ENCODE measurements around the gene KRT6B. TPM values are rescaled to one million over a fixed set of nuclear protein-coding genes. Genes with fewer than 3 reads are reported as not detected.
"Not testable (repeated sequence)": the region's sequence is repeated elsewhere in the genome, so short reads cannot be mapped to it uniquely, and the experiment has no call there.

KRT6B gene
- total RNA-seq, 2 experiments from 2014 or later = not detected

DNA sequence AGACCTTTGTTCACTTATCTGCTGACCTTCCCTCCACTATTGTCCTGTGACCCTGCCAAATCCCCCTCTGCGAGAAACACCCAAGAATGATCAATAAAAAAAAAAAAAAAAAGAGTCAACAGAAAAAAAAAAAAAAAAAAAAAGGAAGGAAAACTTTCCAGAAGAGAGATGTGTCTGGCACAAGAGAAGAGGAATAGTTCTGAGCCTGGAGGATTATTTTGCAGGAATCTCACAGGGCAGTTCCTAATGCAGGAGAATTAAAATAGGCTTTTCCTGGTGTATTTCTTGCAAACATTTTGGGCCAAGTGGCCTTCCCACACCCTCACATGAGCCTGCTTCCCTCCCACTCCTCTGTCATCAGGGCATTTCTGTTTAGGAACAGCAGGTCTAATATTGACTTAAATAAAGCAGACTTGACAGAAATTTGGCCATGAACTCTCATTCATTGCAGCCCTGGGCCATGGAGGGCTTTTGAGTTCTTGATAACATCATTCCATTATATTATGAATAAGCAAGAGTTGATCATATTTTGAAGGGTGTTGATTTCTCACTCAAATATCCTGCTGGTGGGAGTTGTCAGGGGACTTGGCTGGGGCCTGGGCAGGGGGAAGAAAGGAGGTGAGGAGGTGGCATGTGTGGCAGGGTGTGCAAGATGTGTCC is 41.2 kb downstream of the KRT6B start:
- CTCF ChIA-PET, POLR2A ChIA-PET, H3K9me3 Mint-ChIP-seq: not testable (repeated sequence)

DNA sequence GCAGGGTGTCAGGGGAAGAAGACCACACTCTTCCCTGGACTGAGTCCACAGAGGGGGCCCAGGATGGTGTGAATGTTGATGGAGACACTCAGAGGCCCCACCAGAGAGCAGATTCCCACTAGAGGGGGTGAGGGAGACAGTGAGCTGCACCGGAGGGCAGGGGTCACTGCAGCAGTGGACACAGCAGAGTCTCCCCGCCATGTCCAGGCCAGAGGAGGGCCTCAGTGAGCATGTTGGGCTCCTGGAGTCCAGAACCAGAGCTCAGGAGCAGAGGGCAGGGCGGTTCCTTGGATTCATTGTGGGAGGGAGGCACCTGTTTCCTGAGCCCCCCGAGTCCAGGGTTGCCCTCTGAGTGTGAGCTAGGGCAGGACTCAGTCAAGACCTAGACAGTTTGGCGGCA is 44.0 kb downstream of the KRT6B start:
- no peak overlapping the region for H3K4me3 Mint-ChIP-seq
- no peak overlapping the region for H3K27ac Mint-ChIP-seq
- H3K36me3 Mint-ChIP-seq (ENCODE audit: low read depth) = no peaks in the 10 kb centered on the region
- H3K27me3 Mint-ChIP-seq = no peaks in the 10 kb centered on the region
- H3K4me1 Mint-ChIP-seq = no peaks in the 10 kb centered on the region
- ChIA-PET POLR2A (no interaction called here), CTCF (no interaction called here)
- no peaks in the 10 kb centered on the region for H3K9me3 Mint-ChIP-seq
- DNase-seq = no peak

More for the DNA sequence above, 41.2 kb downstream of the KRT6B start:
- H3K27ac Mint-ChIP-seq; H3K36me3 Mint-ChIP-seq (ENCODE audit: low read depth); DNase-seq; H3K4me1 Mint-ChIP-seq; H3K27me3 Mint-ChIP-seq; H3K4me3 Mint-ChIP-seq: not testable (repeated sequence)

DNA sequence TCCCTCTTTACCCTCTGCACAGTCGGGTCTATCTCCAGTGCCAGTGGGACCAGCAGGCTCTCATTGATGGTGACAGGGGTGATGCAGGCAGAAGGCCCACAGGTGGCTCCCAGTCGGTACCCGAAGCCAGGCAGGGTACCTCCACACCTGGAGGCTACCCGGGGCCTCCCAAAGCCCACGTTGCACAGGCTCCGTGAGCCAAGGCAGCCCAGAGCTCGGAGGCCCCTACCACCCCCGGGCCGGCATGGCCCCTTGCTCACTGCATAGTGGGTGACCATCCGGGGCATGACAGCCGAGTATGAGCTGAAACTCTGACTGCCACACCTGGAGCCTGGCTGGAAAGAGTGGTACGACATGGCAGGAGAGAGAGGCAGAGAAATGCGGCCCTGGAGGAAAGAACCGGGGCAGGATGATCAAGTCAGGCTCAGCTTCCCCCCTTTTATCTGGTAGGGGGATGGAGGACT is 46.0 kb downstream of the KRT6B start, which contains the start of gene KRT82:
KRT82 (minus strand) TSS at position 414 of the 464 bp plus-strand sequence; CDS start at position 356, 58 bp downstream.
- no peak for DNase-seq
- no peaks in the 10 kb centered on the region for H3K27me3 Mint-ChIP-seq
- no peaks in the 10 kb centered on the region for H3K36me3 Mint-ChIP-seq (ENCODE audit: low read depth)
- POLR2A ChIA-PET = no interaction called here
- H3K4me1 Mint-ChIP-seq = no peaks in the 10 kb centered on the region
- CTCF ChIA-PET = no interaction called here
- no peaks in the 10 kb centered on the region for H3K9me3 Mint-ChIP-seq
- H3K27ac Mint-ChIP-seq = no peak within 1 kb of the TSS
- H3K4me3 Mint-ChIP-seq = no peak within 1 kb of the TSS

DNA sequence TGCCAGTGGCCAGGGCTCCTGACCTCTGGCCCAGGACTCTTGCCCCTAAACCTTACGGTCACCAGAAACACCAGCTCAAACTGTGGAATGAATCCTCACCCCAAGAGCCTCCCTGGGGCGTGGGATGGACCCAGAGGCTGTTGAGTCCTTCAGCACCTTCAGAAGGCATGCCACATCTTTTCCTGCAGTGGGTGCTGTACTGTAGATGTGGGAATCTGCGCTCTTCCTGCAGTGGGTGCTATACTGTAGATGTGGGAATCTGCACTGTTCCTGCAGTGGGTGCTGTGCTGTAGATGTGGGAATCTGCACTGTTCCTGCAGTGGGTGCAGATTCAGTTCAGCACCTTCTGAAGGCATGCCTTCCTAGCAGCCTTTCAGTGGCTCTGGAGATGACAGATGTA is 47.0 kb downstream of the KRT6B start:
- H3K9me3 Mint-ChIP-seq = no peaks in the 10 kb centered on the region
- H3K4me3 Mint-ChIP-seq = no peak overlapping the region
- no peaks in the 10 kb centered on the region for H3K27me3 Mint-ChIP-seq
- no peak for DNase-seq
- no peak overlapping the region for H3K27ac Mint-ChIP-seq
- ChIA-PET POLR2A (no interaction called here), CTCF (no interaction called here)
- no peaks in the 10 kb centered on the region for H3K36me3 Mint-ChIP-seq (ENCODE audit: low read depth)
- no peaks in the 10 kb centered on the region for H3K4me1 Mint-ChIP-seq

DNA sequence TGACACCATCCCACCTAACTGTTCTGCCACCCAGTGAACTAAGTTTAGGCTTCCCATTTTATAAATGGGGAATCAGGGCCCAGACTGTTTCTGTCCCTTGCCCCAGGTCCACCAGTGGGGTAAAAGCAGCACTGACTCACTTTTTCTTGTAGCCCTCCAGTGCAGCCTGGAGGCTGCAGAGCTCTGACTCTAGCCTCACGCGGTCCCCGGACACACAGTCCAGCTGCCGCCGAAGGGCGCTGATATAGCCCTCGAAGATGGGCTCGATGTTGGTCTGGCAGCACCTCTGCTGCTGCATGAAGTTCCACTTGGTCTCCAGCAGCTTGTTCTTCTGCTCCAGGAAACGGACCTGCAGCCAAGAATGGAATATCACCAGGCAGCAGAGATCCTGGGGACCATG is 48.4 kb downstream of the KRT6B start:
- CTCF ChIA-PET = interaction anchor here (1.0 kb wide), 1 partner anchor 9 kb away, joined by 3 read pairs; no protein-coding TSS in a partner anchor
- H3K4me1 Mint-ChIP-seq = no peaks in the 10 kb centered on the region
- H3K36me3 Mint-ChIP-seq (ENCODE audit: low read depth) = no peaks in the 10 kb centered on the region
- no peak overlapping the region for H3K4me3 Mint-ChIP-seq
- POLR2A ChIA-PET = no interaction called here
- DNase-seq = no peak
- H3K9me3 Mint-ChIP-seq = no peaks in the 10 kb centered on the region
- peaks cover 3% of the 10 kb centered on the region for H3K27me3 Mint-ChIP-seq
- no peak overlapping the region for H3K27ac Mint-ChIP-seq

DNA sequence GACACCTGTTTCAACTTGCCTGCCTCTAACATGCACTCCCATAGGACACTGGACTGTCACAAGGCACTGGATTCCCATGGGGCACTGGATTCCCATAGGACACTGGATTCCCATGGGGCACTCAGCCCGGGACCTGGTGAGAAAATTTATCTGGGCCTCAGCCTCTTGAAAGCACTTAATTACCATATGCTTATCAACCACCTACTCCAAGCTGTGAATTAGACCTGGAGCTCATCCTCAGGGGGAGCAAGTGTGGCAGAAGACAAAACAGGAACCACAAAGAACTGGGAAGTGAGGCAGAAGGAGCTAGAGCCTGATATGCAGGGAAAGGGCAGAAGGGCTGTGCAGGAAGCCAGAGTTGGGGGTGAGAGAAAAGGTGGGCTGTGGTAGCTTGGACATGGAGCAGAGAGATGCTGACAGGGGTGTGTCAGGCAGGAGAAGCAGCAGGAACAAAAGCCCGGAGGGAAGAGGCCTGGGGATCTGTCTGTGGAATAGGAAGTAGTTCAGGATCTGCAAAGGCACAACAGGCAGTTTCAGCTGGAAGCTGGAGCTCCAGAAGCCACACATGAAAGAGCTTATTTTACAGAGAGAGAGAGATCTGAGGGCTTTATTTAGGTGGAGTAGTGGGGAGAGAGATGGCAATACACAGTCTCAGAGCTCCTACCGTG is 48.9 kb downstream of the KRT6B start:
- Mint-ChIP-seq H3K27ac (no peak overlapping the region), H3K4me3 (no peak overlapping the region), H3K27me3 (peaks cover 3% of the 10 kb centered on the region), H3K9me3 (no peaks in the 10 kb centered on the region), H3K4me1 (no peaks in the 10 kb centered on the region), H3K36me3 (ENCODE audit: low read depth) (no peaks in the 10 kb centered on the region)
- no peak for DNase-seq
- CTCF ChIA-PET = no interaction called here
- POLR2A ChIA-PET = no interaction called here

DNA sequence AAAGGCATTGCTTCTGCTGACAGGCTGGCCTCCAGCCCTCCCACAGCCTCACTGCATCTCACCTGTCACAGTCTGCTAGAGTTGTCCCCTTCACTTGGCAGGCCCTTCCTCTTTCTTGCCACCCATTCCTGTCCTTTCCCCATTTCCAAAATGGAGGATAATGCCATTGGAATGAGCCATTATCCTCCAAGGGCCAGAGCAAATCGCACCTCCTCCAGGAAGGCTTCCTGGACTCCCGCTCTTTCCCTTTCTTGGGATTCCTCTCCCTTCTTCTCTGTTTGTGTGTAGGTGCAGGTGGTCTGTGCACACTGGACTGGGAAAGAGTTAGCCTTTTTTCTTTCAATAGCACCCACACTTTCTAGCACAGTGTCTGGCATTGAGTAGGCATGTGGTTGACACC is 49.6 kb downstream of the KRT6B start:
- Mint-ChIP-seq H3K9me3 (no peaks in the 10 kb centered on the region), H3K4me3 (no peak overlapping the region), H3K4me1 (no peaks in the 10 kb centered on the region), H3K36me3 (ENCODE audit: low read depth) (no peaks in the 10 kb centered on the region), H3K27ac (no peak overlapping the region), H3K27me3 (peaks cover 3% of the 10 kb centered on the region)
- POLR2A ChIA-PET = no interaction called here
- CTCF ChIA-PET = interaction anchor here (1.6 kb wide), 1 partner anchor 21 kb away, joined by 4 read pairs; no protein-coding TSS in a partner anchor
- no peak for DNase-seq

DNA sequence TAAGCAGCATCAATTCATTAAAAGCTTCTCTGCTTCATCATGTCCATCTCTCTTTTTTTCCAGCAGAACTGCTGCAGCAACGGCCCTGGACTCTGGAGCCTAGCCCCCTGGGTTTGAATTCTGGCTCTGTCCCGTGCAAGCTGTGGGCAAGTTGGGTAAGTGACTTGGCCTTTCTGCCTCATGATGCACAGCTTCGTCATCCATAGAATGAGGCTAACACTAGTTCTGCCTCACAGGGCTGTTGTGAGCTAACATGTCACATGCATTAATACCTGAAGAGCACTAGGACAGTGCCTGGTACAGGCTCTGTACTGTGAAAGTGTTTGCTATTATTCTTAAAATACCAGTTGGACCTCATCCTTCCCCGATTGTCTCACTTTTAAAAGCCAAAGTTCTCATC is 50.0 kb downstream of the KRT6B start:
- no peaks in the 10 kb centered on the region for H3K4me1 Mint-ChIP-seq
- peaks cover 3% of the 10 kb centered on the region for H3K27me3 Mint-ChIP-seq
- no peak for DNase-seq
- H3K27ac Mint-ChIP-seq = no peak overlapping the region
- no peaks in the 10 kb centered on the region for H3K36me3 Mint-ChIP-seq (ENCODE audit: low read depth)
- no peak overlapping the region for H3K4me3 Mint-ChIP-seq
- CTCF ChIA-PET = interaction anchor here (1.6 kb wide), 1 partner anchor 20 kb away, joined by 4 read pairs; no protein-coding TSS in a partner anchor
- POLR2A ChIA-PET = no interaction called here
- H3K9me3 Mint-ChIP-seq = no peaks in the 10 kb centered on the region

DNA sequence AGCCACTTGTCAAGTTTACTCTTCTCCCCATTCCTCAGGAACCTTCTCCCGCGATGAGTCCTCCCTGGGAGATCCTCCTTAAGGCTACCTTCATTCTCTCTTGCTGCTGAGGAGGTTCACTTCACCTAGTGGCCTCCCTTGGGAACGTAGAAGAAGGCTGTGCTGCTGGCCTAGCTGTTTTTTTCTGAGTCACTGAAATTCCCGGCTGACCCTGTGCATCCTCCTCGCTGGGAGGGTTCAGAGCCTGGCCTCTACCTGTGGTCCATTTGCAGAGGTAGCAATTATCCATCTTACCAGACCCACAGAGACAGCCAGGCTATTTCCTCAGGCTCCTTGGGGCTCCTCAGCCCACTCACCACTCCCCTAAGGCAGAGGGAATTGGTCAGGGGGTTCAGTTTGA is 50.4 kb downstream of the KRT6B start:
- no peaks in the 10 kb centered on the region for H3K9me3 Mint-ChIP-seq
- no peaks in the 10 kb centered on the region for H3K36me3 Mint-ChIP-seq (ENCODE audit: low read depth)
- H3K4me3 Mint-ChIP-seq = no peak overlapping the region
- peaks cover 3% of the 10 kb centered on the region for H3K27me3 Mint-ChIP-seq
- ChIA-PET POLR2A (no interaction called here), CTCF (interaction anchor here (1.6 kb wide), 1 partner anchor 20 kb away, joined by 4 read pairs; no protein-coding TSS in a partner anchor)
- no peaks in the 10 kb centered on the region for H3K4me1 Mint-ChIP-seq
- DNase-seq = no peak
- H3K27ac Mint-ChIP-seq = no peak overlapping the region

DNA sequence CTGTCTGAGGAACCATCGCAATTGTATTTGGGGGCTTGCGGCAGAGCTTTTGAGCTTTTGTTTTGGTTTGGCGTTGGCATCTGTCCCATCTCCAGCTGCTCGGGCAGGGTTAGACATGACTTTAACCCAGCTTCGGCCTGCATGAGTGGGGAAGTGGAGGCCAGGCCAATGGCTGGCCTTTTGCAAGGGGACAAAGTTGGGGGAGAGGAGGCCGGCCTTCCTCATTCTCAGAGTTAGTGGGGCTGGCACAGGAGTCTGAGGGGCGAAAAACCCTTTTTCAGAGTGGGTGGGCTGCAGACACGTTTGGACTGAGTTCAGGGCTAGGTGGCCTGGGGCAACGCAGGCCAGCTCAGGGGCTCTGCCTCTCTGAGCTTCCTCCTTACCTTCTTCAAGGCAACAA is 51.0 kb downstream of the KRT6B start:
- no peaks in the 10 kb centered on the region for H3K4me1 Mint-ChIP-seq
- H3K9me3 Mint-ChIP-seq = no peaks in the 10 kb centered on the region
- POLR2A ChIA-PET = no interaction called here
- CTCF ChIA-PET = interaction anchor here (1.6 kb wide), 1 partner anchor 19 kb away, joined by 4 read pairs; no protein-coding TSS in a partner anchor
- H3K27me3 Mint-ChIP-seq = peaks cover 3% of the 10 kb centered on the region
- H3K27ac Mint-ChIP-seq = no peak overlapping the region
- H3K4me3 Mint-ChIP-seq = no peak overlapping the region
- no peaks in the 10 kb centered on the region for H3K36me3 Mint-ChIP-seq (ENCODE audit: low read depth)
- DNase-seq = no peak

DNA sequence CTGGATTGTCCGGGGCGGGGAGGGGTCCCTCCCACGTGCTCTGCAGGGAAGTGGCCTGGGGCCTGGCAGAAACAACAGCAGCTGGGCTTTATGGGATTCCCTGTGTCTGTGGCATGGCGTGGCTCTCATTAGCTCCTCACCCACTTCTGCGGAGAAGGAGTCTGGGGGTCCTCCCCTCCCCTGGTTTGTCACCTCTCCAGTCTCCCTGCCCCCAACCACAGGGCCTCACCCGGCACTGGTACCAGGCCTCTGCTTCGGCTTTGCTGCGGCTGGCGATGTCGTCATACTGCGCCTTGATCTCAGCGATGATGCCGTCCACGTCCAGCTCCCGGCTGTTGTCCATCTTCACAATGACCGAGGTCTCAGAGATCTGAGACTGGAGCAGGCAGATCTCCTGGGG is 52.2 kb downstream of the KRT6B start:
- H3K36me3 Mint-ChIP-seq (ENCODE audit: low read depth) = no peaks in the 10 kb centered on the region
- H3K4me3 Mint-ChIP-seq = no peak overlapping the region
- H3K27me3 Mint-ChIP-seq = peaks cover 3% of the 10 kb centered on the region
- ChIA-PET CTCF (no interaction called here), POLR2A (no interaction called here)
- no peaks in the 10 kb centered on the region for H3K9me3 Mint-ChIP-seq
- no peaks in the 10 kb centered on the region for H3K4me1 Mint-ChIP-seq
- no peak overlapping the region for H3K27ac Mint-ChIP-seq
- no peak for DNase-seq

DNA sequence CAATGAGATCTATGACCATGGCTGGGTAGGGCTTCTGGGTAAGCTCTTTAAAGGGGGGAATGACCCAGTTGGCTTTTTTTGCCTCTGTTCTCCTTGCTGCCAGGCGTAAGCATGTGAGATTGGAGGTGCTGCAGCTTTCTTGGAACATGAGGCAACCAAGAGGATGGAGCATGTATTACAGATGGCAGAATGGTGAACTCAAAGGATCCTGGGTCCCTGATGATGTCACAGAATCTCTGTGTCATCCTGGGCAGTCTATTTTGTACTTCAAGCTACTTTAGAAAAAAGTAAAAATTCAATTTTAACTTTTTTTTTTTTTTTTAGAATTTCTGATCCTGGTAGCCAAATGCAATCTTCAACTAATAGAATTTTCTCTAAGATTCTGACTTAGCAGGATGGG is 53.8 kb downstream of the KRT6B start:
- H3K4me3 Mint-ChIP-seq = no peak overlapping the region
- ChIA-PET CTCF (interaction anchor here (0.7 to 1.3 kb wide), 4 partner anchors 26 to 475 kb away, joined by 3 to 4 read pairs (median 4); no protein-coding TSS in a partner anchor), POLR2A (no interaction called here)
- no peak overlapping the region for H3K27ac Mint-ChIP-seq
- H3K27me3 Mint-ChIP-seq = peaks cover 3% of the 10 kb centered on the region
- H3K36me3 Mint-ChIP-seq (ENCODE audit: low read depth) = no peaks in the 10 kb centered on the region
- DNase-seq = no peak
- H3K9me3 Mint-ChIP-seq = no peaks in the 10 kb centered on the region
- H3K4me1 Mint-ChIP-seq = no peaks in the 10 kb centered on the region

DNA sequence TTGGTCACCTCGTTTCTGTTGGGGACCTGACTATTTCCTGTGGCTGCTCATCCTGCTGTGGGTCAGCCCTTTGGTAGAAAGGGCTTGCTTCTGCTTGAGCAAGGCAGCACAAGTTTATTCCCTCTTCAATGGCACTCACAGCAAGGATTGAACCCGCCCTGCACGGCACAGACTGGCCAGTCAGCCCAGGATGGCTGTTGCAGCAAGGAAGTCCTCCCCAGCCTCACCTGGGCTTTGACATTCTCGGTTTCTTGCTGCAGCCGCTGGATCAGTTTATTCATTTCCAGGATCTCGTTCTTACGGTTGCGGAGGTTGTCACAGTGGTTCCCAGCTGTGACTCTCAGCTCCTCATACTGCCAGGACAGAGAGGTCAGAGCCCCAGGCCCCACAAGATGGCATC is 55.3 kb downstream of the KRT6B start:
- POLR2A ChIA-PET = no interaction called here
- no peak for DNase-seq
- Mint-ChIP-seq H3K4me3 (no peak overlapping the region), H3K36me3 (ENCODE audit: low read depth) (no peaks in the 10 kb centered on the region), H3K4me1 (no peaks in the 10 kb centered on the region), H3K9me3 (no peaks in the 10 kb centered on the region), H3K27ac (no peak overlapping the region), H3K27me3 (peaks cover 3% of the 10 kb centered on the region)
- CTCF ChIA-PET = no interaction called here
